A549 (cell line): ENCODE data around the gene RAP1GAP2. TPM values are rescaled to one million over a fixed set of nuclear protein-coding genes. Genes with fewer than 3 reads are reported as not detected.
A peak's percentile ranks its signal among the peaks of the same experiment; 100 is the strongest.

ENCODE experiments used
- ATAC-seq, 2 experiments: fragments of 200-7000 bp in 1 of 2; fragments of >200 bp in 1 of 2; cut with Nextera tagmentation in 1 of 2; cut with Tn5 transposase in 1 of 2; 3 replicates each; pipeline versions ENCODE4 v1.8.0 to v1.9.1; 2018 to 2020; ENCODE audit warnings: mild to moderate bottlenecking in 1 of 2, moderate library complexity in 1 of 2
- CTCF ChIA-PET: fragments of 300-600 bp; sonication (Branson Sonifier 250); formaldehyde crosslinking; extraction: SDS; loops from one replicate; lab custom pipeline; 2021; ENCODE audit warnings: antibody characterized with exemption, inconsistent platforms; lab: Yijun Ruan, JAX
- POLR2A ChIA-PET: fragments of 350-600 bp; formaldehyde crosslinking; extraction: SDS; loops from one replicate; lab custom pipeline; 2021; ENCODE audit warnings: antibody characterized with exemption, inconsistent platforms; lab: Yijun Ruan, JAX
- DNase-seq, 2 experiments: peaks; one replicate each; pipeline versions ENCODE4 v3.0.0 to v3.0.0-alpha.2; 2011 to 2016; ENCODE audit warnings: low read depth in 1 of 2, low spot score in 1 of 2
- FAIRE-seq: peaks from 2 replicates; lab custom pipeline; 2011; peaks lifted over from hg19 to GRCh38; lab: Jason Lieb, UNC
- H3K27ac ChIP-seq, 2 experiments: fragments of >200 bp; sonication (Bioruptor Twin); formaldehyde crosslinking; 3 replicates each; pipeline ENCODE4 v1.5.1; 2016 to 2017
- H3K4me1 ChIP-seq: fragments of >200 bp; sonication (Bioruptor Twin); formaldehyde crosslinking; 3 replicates; pipeline ENCODE4 v1.6.1; 2016
- H3K4me2 ChIP-seq: fragments of >200 bp; sonication (Bioruptor Twin); formaldehyde crosslinking; 3 replicates; pipeline ENCODE4 v1.6.1; 2016
- H3K4me3 ChIP-seq: fragments of >200 bp; sonication (Bioruptor Twin); formaldehyde crosslinking; 3 replicates; pipeline ENCODE4 v1.5.1; 2016
- H3K9me3 ChIP-seq: fragments of >200 bp; sonication (Bioruptor Twin); formaldehyde crosslinking; 3 replicates; pipeline ENCODE4 v1.6.1; 2016
- BHLHE40 ChIP-seq: IDR thresholded peaks from 2 replicates; pipeline ENCODE4 v1.6.1; 2012; ENCODE audit warnings: low read depth, low read length, inconsistent platforms
- CHD2 ChIP-seq: fragments of 150-350 bp; IDR thresholded peaks from 2 replicates; pipeline ENCODE4 v1.6.1; 2014; ENCODE audit warnings: low read length; ENCODE audit not compliant: partially characterized antibody
- FOSL2 ChIP-seq, 2 experiments: fragments of 450-650 bp in 1 of 2; fragments of >200 bp in 1 of 2; sonication (Bioruptor Twin) in 1 of 2; formaldehyde crosslinking; IDR thresholded peaks; 2 replicates each; pipeline versions ENCODE4 v1.5.0 to v1.6.1; 2016 to 2020; ENCODE audit warnings: mild to moderate bottlenecking in 1 of 2, moderate library complexity in 1 of 2
- HEYL ChIP-seq: fragments of 250-450 bp; sonication (Bioruptor Pico); IDR thresholded peaks from 2 replicates; pipeline ENCODE4 v1.8.0; 2021; ENCODE audit warnings: mild to moderate bottlenecking, moderate library complexity
- HOXA7 ChIP-seq: fragments of 250-450 bp; sonication (Bioruptor Pico); IDR thresholded peaks from 2 replicates; pipeline ENCODE4 v1.5.0; 2020; ENCODE audit warnings: mild to moderate bottlenecking, moderate library complexity
- JUN ChIP-seq, 2 experiments: fragments of >200 bp; sonication (Bioruptor Twin); formaldehyde crosslinking; IDR thresholded peaks; 2 replicates in 1 of 2; 3 replicates in 1 of 2; pipeline ENCODE4 v1.6.1; 2016 to 2017
- KDM1A ChIP-seq: fragments of 200-600 bp; sonication (generic); IDR thresholded peaks from 2 replicates; pipeline ENCODE4 v1.6.1; 2016; ENCODE audit warnings: low read depth, mild to moderate bottlenecking
- MAFK ChIP-seq: fragments of 450-650 bp; IDR thresholded peaks from 2 replicates; pipeline ENCODE4 v1.6.1; 2014; ENCODE audit not compliant: partially characterized antibody
- PHF8 ChIP-seq: fragments of 200-600 bp; sonication (generic); IDR thresholded peaks from 2 replicates; pipeline ENCODE4 v1.6.1; 2016; ENCODE audit warnings: low read depth, mild to moderate bottlenecking, antibody characterized with exemption, moderate library complexity, borderline replicate concordance
- SREBF2 ChIP-seq: fragments of 450-650 bp; IDR thresholded peaks from 2 replicates; pipeline ENCODE4 v1.6.1; 2014; ENCODE audit warnings: mild to moderate bottlenecking, moderate library complexity
- TP53 ChIP-seq: fragments of 250-450 bp; sonication (Bioruptor Pico); IDR thresholded peaks from 2 replicates; pipeline ENCODE4 v1.5.0; 2021; ENCODE audit warnings: mild to moderate bottlenecking, moderate library complexity
- WGBS: methylation state at CpG from one replicate; pipeline ENCODE4 v1.1.6; 2017; ENCODE audit errors: missing lambda C conversion rate; 5-methylcytosine and 5-hydroxymethylcytosine counted together
- polyA plus RNA-seq, 4 experiments: library from polyadenylated mRNA; depleted of rRNA in 3 of 4; stranded (reverse); fragments of >200 nt; fragmentation: RNase III in 1 of 4; extraction: RNeasy Plus Mini Kit Qiagen cat#74134 plus additional on column Dnase treatment in 1 of 4; gene quantifications; 2 replicates in 3 of 4; 3 replicates in 1 of 4; pipeline ENCODE4 v1.2.3, GENCODE V29; 2011 to 2017
- TF ChIP-seq, protein P1 (sequence below): fragments of 250-450 bp; sonication (Bioruptor Pico); IDR thresholded peaks from 2 replicates; pipeline ENCODE4 v1.5.0; 2020; ENCODE audit warnings: low read depth, mild to moderate bottlenecking, moderate library complexity
- TF ChIP-seq, protein P2 (sequence below): fragments of 150-350 bp; IDR thresholded peaks from 2 replicates; pipeline ENCODE4 v1.6.1; 2014; ENCODE audit warnings: low read depth, mild to moderate bottlenecking, low read length
- TF ChIP-seq, protein P3 (sequence below): fragments of >200 bp; sonication (Bioruptor Twin); formaldehyde crosslinking; IDR thresholded peaks from 3 replicates; pipeline ENCODE4 v1.5.1; 2016

RAP1GAP2 gene
- polyA plus RNA-seq, 2 of the 4 experiments (the other 2 are of a cell fraction), result 8.3 to 20.8 TPM

DNA sequence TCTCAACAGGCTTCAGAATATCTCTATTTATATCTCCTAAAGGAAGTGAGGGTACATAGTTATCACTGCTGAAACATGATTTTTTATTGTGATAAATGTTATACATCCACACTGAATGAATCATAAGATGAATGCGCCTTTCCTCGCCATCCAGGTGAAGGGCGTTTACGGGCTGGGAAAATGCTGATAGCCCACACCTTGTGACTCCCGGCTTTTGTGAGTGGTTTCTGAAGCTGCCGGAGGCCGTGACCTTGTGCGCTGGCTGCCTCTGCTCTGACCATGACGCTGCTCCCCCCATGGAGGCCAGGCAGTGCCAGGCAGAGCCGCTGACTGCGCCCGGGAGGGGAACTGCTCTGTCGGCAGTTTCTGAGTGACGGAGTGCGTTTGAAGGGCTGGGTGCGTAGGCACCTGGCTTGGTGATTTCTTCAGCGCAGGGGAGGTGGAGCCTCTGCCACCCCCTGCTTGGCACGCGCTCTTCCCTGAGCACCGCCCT, 97.2 kb downstream of the RAP1GAP2 start:
- WGBS, result 95% methylated on average over 17 of the region's 20 CpGs
- Histone ChIP-seq H3K4me3 (no peak overlapping the region), H3K27ac (peak overlapping the region; percentile 50 to 67; a peak in 5 of 6 replicates), H3K9me3 (no peaks in the 10 kb centered on the region), H3K4me2 (peak overlapping the region; percentile 49; the same call in 2 of the 3 replicates), H3K4me1 (peaks cover 41% of the 10 kb centered on the region)
- no peak for DNase-seq
- no peak for FAIRE-seq
- ChIA-PET POLR2A (no interaction called here), CTCF (interaction anchor here (2.8 kb wide), 1 partner anchor 45 kb away, joined by 16 read pairs; no protein-coding TSS in a partner anchor)
- TF ChIP-seq CHD2, result no peak
- TF ChIP-seq KDM1A, result no peak
- TF ChIP-seq FOSL2 (IDR thresholded peaks at IDR 0.05), result no peak
- TF ChIP-seq FOSL2 (CRISPR knock-in tag; IDR thresholded peaks at IDR 0.05), result no peak
- TF ChIP-seq MAFK, result peak; percentile 87
- ATAC-seq, result no peak

DNA sequence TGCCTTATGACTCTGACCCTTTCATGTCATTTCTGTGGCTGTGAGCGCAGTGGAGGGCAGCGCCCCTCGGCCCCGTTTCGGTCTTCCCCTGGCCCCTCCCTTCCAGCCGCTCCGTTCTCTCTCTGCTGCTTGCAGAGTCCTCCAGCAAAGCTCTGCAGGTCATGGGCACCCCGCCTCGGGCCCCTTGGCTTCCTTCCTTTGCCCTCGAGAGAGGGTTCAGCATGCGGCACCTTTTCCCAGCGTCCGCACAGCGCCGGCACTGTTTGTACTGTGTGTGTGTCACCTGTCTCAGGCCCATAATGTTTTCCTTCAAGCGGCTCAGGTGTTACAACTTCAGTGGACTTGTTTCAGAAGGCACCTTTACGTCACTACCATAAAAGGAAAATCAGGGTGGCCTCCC, 98.5 kb downstream of the RAP1GAP2 start:
- ChIA-PET CTCF (interaction anchor here (0.6 to 2.8 kb wide), 5 partner anchors 20 to 118 kb away, joined by 3 to 16 read pairs (median 4); no protein-coding TSS in a partner anchor), POLR2A (no interaction called here)
- no peaks in the 10 kb centered on the region for H3K9me3 ChIP-seq
- H3K27ac ChIP-seq, result no peak overlapping the region; a peak in 1 of 6 replicates
- FAIRE-seq (no peak), ATAC-seq (no peak), DNase-seq (no peak)
- no peak overlapping the region for H3K4me3 ChIP-seq
- TF ChIP-seq, protein P1, sequence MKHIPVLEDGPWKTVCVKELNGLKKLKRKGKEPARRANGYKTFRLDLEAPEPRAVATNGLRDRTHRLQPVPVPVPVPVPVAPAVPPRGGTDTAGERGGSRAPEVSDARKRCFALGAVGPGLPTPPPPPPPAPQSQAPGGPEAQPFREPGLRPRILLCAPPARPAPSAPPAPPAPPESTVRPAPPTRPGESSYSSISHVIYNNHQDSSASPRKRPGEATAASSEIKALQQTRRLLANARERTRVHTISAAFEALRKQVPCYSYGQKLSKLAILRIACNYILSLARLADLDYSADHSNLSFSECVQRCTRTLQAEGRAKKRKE (CRISPR knock-in tag), result no peak
- TF ChIP-seq, protein P2, sequence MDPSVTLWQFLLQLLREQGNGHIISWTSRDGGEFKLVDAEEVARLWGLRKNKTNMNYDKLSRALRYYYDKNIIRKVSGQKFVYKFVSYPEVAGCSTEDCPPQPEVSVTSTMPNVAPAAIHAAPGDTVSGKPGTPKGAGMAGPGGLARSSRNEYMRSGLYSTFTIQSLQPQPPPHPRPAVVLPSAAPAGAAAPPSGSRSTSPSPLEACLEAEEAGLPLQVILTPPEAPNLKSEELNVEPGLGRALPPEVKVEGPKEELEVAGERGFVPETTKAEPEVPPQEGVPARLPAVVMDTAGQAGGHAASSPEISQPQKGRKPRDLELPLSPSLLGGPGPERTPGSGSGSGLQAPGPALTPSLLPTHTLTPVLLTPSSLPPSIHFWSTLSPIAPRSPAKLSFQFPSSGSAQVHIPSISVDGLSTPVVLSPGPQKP, result no peak
- no peak for TF ChIP-seq BHLHE40
- no peak for TF ChIP-seq PHF8
- no peak for TF ChIP-seq JUN (IDR thresholded peaks at IDR 0.05)
- no peak for TF ChIP-seq TP53 (CRISPR knock-in tag)
- no peak overlapping the region for H3K4me2 ChIP-seq
- peaks cover 41% of the 10 kb centered on the region for H3K4me1 ChIP-seq
- WGBS, result 89% methylated on average over 17 of the region's 17 CpGs

DNA sequence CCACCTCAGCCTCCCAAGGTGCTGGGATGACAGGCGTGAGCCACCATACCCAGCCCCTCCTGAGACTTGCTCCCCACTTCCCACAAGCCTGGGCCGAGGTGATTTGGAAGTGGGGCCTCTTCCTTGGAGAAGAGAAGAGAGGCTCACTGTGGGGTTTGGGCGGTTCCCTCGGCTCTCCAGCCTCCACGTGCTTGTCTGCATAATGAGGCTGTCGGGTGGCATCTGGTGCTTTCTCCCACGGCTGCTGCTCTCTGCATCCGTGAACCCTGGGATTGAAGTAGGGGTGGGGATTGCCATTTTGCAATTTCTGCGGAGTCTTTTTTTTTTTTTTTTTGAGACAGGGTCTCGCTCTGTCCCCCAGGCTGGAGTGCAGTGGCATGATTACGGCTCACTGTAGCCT, 101.4 kb downstream of the RAP1GAP2 start:
- ChIA-PET POLR2A (no interaction called here), CTCF (interaction anchor here (1.1 kb wide), 1 partner anchor 49 kb away, joined by 4 read pairs; no protein-coding TSS in a partner anchor)
- DNase-seq (no peak), ATAC-seq (no peak)
- H3K9me3 ChIP-seq, result no peaks in the 10 kb centered on the region
- no peak overlapping the region for H3K4me3 ChIP-seq
- 91% methylated on average over 11 of the region's 11 CpGs for WGBS
- TF ChIP-seq, protein P3, sequence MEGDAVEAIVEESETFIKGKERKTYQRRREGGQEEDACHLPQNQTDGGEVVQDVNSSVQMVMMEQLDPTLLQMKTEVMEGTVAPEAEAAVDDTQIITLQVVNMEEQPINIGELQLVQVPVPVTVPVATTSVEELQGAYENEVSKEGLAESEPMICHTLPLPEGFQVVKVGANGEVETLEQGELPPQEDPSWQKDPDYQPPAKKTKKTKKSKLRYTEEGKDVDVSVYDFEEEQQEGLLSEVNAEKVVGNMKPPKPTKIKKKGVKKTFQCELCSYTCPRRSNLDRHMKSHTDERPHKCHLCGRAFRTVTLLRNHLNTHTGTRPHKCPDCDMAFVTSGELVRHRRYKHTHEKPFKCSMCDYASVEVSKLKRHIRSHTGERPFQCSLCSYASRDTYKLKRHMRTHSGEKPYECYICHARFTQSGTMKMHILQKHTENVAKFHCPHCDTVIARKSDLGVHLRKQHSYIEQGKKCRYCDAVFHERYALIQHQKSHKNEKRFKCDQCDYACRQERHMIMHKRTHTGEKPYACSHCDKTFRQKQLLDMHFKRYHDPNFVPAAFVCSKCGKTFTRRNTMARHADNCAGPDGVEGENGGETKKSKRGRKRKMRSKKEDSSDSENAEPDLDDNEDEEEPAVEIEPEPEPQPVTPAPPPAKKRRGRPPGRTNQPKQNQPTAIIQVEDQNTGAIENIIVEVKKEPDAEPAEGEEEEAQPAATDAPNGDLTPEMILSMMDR, result no peak
- TF ChIP-seq HEYL (CRISPR knock-in tag), result no peak
- no peak for TF ChIP-seq HOXA7 (CRISPR knock-in tag)
- no peak for TF ChIP-seq SREBF2
- TF ChIP-seq, all 56 proteins: peak for 0
- no peak overlapping the region for H3K27ac ChIP-seq
- no peak for FAIRE-seq
- peaks cover 18% of the 10 kb centered on the region; the same call in 2 of the 3 replicates for H3K4me1 ChIP-seq
- H3K4me2 ChIP-seq, result no peak overlapping the region
